ENCODE data around the gene NSUN7.

- TF ChIP-seq CTCF (IDR thresholded peaks at IDR 0.05; ENCODE audit: borderline replicate concordance, extremely low read depth, low read length, poor library complexity, severe bottlenecking) (peak; percentile 34), EZH2 (IDR thresholded peaks at IDR 0.05; ENCODE audit: borderline replicate concordance, low read depth, low read length, severe bottlenecking) (no peak)
Observed at GRCh38 chr4:40719008-40719623, 30.6 kb upstream of the NSUN7 start.
